Activated CD8-positive, alpha-beta T cell treated with anti-CD3 and anti-CD28 coated beads for 36 hours (primary cell): ENCODE measurements around the gene CILP. TPM values are rescaled to one million over a fixed set of nuclear protein-coding genes. Genes with fewer than 3 reads are reported as not detected.
A peak's percentile ranks its signal among the peaks of the same experiment; 100 is the strongest.

Source experiments
- ATAC-seq: fragments of 200-7000 bp; cut with Tn5 transposase; one replicate; pipeline ENCODE4 v1.10.0; 2021; ENCODE audit warnings: mild to moderate bottlenecking, moderate library complexity
- CTCF ChIA-PET: fragments of 350-600 bp; sonication (Branson Sonifier 250); formaldehyde crosslinking; loops from one replicate; lab custom pipeline; 2021; ENCODE audit warnings: antibody characterized with exemption; lab: Charles Lee
- POLR2A ChIA-PET: fragments of 350-600 bp; sonication (Branson Sonifier 250); formaldehyde crosslinking; loops from one replicate; lab custom pipeline; 2021; ENCODE audit warnings: antibody characterized with exemption; lab: Charles Lee
- DNase-seq: peaks from one replicate; pipeline ENCODE4 v3.0.0-alpha.2; 2020
- H3K27ac Mint-ChIP-seq: one replicate; pipeline ENCODE4 v1.8.0; 2021; ENCODE audit warnings: mild to moderate bottlenecking, mixed read lengths
- H3K27me3 Mint-ChIP-seq: one replicate; pipeline ENCODE4 v1.8.0; 2021; ENCODE audit warnings: mixed read lengths
- H3K36me3 Mint-ChIP-seq: one replicate; pipeline ENCODE4 v1.8.0; 2021; ENCODE audit warnings: low read depth, mixed read lengths
- H3K4me1 Mint-ChIP-seq: one replicate; pipeline ENCODE4 v1.8.0; 2021; ENCODE audit warnings: low read depth, mixed read lengths
- H3K4me3 Mint-ChIP-seq: one replicate; pipeline ENCODE4 v1.8.0; 2021; ENCODE audit warnings: mild to moderate bottlenecking, moderate library complexity, mixed read lengths
- H3K9me3 Mint-ChIP-seq: one replicate; pipeline ENCODE4 v1.8.0; 2021; ENCODE audit warnings: mixed read lengths
- intact Hi-C: fragments of 100-400 bp; cut with micrococcal nuclease; formaldehyde crosslinking; loops from one replicate; pipeline ENCODE4 v1.10.0; 2022
- total RNA-seq, 2 experiments: library from RNA; stranded (reverse); gene quantifications; one replicate each; pipeline ENCODE4 v1.2.3, GENCODE V29; 2021
- TF ChIP-seq, protein P1 (sequence below): fragments of 200-600 bp; IDR thresholded peaks from one replicate; pipeline ENCODE4 v1.8.0; 2022; ENCODE audit warnings: antibody characterized with exemption, mild to moderate bottlenecking

Gene CILP
- total RNA-seq, 2 experiments from 2014 or later: not detected

DNA sequence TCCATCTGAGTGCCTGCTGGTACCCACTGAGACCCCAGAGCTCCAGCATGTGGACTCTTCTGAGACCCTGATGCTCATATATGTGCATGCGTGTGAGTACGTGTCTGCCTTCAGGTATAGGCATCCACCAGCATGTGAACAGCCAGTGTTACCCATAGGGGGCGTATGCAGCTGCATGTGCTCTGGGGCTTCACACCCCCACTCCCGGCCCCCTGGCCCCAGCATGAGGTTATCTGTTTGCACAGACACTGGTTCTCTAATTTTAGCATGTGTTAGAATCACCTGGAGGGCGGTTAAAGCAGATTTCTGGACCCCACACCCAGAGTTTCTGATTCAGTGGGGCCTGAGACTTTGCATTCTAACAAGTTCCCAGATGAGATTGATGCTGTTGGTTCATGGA lies 824 bp upstream of the CILP start:
- Mint-ChIP-seq H3K4me3 (no peak overlapping the region), H3K27me3 (no peaks in the 10 kb centered on the region), H3K4me1 (peaks cover 5% of the 10 kb centered on the region), H3K9me3 (no peaks in the 10 kb centered on the region), H3K27ac (no peak overlapping the region), H3K36me3 (no peaks in the 10 kb centered on the region)
- intact Hi-C loops: no loop called here
- TF ChIP-seq, protein P1, sequence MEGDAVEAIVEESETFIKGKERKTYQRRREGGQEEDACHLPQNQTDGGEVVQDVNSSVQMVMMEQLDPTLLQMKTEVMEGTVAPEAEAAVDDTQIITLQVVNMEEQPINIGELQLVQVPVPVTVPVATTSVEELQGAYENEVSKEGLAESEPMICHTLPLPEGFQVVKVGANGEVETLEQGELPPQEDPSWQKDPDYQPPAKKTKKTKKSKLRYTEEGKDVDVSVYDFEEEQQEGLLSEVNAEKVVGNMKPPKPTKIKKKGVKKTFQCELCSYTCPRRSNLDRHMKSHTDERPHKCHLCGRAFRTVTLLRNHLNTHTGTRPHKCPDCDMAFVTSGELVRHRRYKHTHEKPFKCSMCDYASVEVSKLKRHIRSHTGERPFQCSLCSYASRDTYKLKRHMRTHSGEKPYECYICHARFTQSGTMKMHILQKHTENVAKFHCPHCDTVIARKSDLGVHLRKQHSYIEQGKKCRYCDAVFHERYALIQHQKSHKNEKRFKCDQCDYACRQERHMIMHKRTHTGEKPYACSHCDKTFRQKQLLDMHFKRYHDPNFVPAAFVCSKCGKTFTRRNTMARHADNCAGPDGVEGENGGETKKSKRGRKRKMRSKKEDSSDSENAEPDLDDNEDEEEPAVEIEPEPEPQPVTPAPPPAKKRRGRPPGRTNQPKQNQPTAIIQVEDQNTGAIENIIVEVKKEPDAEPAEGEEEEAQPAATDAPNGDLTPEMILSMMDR: peak; percentile 61
- ChIA-PET POLR2A (interaction anchor here (0.5 to 1.3 kb wide), 8 partner anchors 9 to 199 kb away, joined by 3 to 4 read pairs (median 4); partner anchors contain the start of genes PARP16 and RNU5B-1), CTCF (interaction anchor here (0.6 to 2.0 kb wide), 17 partner anchors 10 to 188 kb away, joined by 3 to 10 read pairs (median 3); partner anchors contain the start of genes PARP16 and RNU5A-1)
- ATAC-seq (peak; percentile 96), DNase-seq (peak; percentile 84)

DNA sequence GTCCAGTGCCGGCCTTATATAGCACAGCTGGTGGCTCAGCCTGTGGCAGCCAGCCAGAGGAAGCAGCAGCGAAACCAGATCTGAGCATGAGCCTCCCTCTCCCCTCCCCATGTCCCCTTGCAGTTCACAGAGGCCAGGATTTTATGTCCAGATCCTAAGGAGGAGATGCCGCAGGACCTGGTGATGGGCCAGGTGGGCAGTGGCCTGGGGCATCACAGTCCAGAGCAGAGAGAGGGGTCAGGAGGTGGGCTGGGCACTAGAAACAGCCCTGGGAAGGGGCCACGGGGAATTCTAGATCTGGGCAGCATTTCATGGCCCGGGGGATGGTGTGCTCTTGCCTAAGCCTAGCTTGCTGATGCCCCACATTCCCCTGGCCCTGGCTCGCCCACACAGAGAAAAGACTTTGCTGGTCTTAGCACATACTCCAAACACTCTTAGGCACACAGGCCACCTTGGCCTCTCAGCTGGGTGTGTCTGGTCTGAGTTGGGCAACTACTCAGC lies 259 bp upstream of the CILP start:
- intact Hi-C loops: no loop called here
- ATAC-seq: no peak
- POLR2A ChIA-PET: interaction anchor here (0.5 to 1.3 kb wide), 5 partner anchors 8 to 199 kb away, joined by 3 to 4 read pairs (median 3); partner anchors contain the start of gene RNU5B-1
- H3K36me3 Mint-ChIP-seq: no peaks in the 10 kb centered on the region
- CTCF ChIA-PET: interaction anchor here (0.7 to 2.0 kb wide), 15 partner anchors 9 to 189 kb away, joined by 3 to 10 read pairs (median 4); partner anchors contain the start of genes PARP16 and RNU5A-1
- TF ChIP-seq, protein P1: no peak
- no peak for DNase-seq
- H3K27ac Mint-ChIP-seq: no peak overlapping the region
- no peaks in the 10 kb centered on the region for H3K27me3 Mint-ChIP-seq
- H3K9me3 Mint-ChIP-seq: no peaks in the 10 kb centered on the region
- H3K4me3 Mint-ChIP-seq: no peak overlapping the region
- peaks cover 5% of the 10 kb centered on the region for H3K4me1 Mint-ChIP-seq

DNA sequence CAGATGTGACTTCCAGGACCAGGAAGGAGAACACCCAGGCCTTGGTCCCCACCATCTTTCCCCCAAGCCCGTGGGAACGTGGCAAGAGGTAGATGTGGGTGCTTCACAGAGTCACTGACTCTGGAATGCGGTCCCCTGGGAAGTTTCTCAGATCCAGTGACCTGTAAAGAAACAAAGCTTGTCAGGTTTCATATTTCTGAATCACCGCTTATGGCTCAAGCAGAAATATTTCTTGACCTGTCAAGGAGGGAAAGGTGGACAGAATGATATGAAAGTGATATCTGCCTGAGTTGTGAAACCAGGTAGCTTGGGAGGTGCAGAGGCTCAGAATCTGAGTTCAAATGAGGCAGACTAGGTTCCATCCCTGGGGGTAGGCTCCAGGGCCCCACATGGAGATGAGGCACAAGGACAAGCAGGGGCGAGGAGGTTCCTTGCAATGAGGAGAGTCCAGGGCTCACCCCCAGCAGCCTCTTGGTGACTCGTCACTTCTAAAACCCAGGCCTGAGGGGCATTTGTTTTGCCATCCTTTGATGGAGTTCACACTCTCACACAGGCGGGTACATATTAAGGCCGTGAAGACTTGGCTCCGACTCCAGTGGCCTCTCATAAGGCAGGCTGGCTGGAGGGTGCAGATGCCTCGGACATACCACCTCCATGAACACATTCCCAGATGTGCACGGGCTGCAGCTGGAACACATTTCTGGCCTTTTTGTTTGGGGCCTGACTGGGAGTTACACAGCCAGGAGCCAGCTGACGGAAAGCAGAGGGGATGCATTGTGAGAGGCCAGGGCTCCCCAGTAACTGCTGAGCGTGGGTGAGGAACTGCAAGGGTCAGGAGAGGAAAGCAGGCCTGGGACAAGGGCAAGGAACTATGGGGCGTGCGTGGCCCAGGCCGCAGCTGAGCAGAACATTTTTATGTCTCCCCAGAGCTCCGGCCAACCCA lies 1.3 kb downstream of the CILP start:
- ChIA-PET CTCF (interaction anchor here (1.1 to 2.9 kb wide), 4 partner anchors 9 to 88 kb away, joined by 3 to 10 read pairs (median 6); no protein-coding TSS in a partner anchor), POLR2A (interaction anchor here (0.7 kb wide), 1 partner anchor 950 kb away, joined by 3 read pairs; no protein-coding TSS in a partner anchor)
- Mint-ChIP-seq H3K4me1 (peaks cover 5% of the 10 kb centered on the region), H3K9me3 (no peaks in the 10 kb centered on the region), H3K27me3 (no peaks in the 10 kb centered on the region), H3K27ac (no peak overlapping the region), H3K36me3 (no peaks in the 10 kb centered on the region), H3K4me3 (no peak overlapping the region)
- TF ChIP-seq, protein P1: no peak
- intact Hi-C loops: no loop called here
- ATAC-seq (no peak), DNase-seq (no peak)

DNA sequence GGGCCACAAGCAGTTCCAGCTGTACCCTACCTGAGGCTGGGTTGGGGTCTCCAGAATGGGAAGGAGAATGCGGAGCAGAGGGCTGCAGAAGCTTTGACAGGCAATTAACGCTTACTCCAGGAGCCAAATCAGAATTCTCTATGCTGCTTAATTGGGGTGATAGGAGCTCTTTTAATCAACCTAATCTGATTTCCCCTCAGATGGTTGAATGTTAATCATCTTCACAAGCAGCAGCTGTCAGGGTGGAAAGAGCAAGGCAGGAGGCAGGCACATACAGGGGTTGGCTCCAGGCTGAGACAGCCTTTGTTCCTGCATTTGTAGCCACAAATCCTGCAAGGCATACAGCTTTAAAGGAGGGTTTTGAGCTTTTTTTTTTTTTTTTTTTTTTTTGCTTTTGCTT lies 2.6 kb downstream of the CILP start:
- no peaks in the 10 kb centered on the region for H3K36me3 Mint-ChIP-seq
- no peak overlapping the region for H3K27ac Mint-ChIP-seq
- H3K4me3 Mint-ChIP-seq: no peak overlapping the region
- no peaks in the 10 kb centered on the region for H3K27me3 Mint-ChIP-seq
- CTCF ChIA-PET: interaction anchor here (0.6 to 2.9 kb wide), 9 partner anchors 16 to 229 kb away, joined by 3 to 10 read pairs (median 3); partner anchors contain the start of genes CLPX and RNU5B-1
- no peak for ATAC-seq
- POLR2A ChIA-PET: interaction anchor here (1.4 to 1.5 kb wide), 2 partner anchors 77 to 89 kb away, joined by 3 to 5 read pairs; no protein-coding TSS in a partner anchor
- intact Hi-C loops: no loop called here
- TF ChIP-seq, protein P1: no peak
- H3K4me1 Mint-ChIP-seq: peaks cover 5% of the 10 kb centered on the region
- DNase-seq: no peak
- no peaks in the 10 kb centered on the region for H3K9me3 Mint-ChIP-seq
